Bone marrow (tissue), 2 donors: Measurements from ENCODE around the gene EPB41.
"Not testable (repeated sequence)": the region's sequence is repeated elsewhere in the genome, so short reads cannot be mapped to it uniquely, and the experiment has no call there.

Experiments
- DNase-seq, 2 donors: peaks; one replicate each; lab custom pipeline; 2025; lab: John Stamatoyannopoulos, UW

EPB41 gene

DNA sequence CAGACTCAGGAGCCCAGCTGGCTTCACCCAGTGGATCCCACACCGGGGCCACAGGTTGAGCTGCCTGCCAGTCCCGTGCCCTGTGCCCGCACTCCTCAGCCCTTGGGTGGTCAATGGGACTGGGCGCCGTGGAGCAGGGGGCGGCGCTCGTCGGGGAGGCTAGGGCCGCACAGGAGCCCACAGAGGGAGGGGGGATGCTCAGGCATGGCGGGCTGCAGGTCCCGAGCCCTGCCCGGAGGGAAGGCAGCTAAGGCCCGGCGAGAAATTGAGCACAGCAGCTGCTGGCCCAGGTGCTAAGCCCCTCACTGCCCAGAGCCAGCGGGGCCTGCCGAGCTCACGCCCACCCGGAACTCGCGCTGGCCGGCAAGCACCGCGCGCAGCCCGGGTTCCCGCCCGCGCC is 216.7 kb downstream of the EPB41 start:
- DNase-seq: not testable (repeated sequence)

DNA sequence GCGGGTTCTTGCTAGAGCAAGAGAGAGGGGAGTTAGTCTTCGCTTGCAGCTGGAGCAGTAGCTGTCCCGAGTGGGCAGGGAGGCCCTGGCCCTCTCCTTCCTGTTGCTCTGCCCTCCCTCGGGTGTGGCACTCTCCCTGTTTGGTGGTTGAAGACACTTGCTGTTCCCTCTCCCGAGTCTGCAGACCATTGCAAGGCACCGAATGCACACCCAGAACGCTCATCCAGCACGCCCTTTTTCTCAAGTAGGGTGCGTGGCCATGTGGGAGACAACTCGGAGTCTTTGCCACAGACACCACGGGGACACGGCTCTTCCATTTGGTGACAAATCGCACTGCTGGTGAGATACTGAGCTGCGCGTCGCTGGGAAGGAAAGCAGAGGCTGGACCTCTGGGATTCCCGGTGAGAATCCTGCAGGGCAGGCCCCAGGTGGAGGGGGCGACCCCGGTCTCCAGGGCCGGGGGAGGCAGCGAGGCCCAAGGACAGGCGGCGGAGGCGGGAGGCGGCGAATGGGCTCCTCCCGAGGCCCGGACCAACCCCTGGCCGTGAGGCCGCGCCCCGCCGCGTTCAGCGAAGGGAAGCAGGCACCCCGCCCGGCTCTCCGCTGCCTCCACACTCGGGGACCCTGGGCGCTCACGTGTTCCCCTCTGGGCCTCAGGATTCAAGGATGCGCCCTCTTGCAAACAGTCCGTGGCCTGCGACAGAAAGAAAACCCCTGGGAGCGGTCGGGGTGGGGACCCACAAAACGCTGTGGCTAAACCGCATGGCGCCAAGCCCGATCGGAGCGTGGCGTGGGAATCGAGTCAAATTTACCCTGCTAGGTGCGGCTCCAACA is 219.7 kb downstream of the EPB41 start:
- DNase-seq: no peak

DNA sequence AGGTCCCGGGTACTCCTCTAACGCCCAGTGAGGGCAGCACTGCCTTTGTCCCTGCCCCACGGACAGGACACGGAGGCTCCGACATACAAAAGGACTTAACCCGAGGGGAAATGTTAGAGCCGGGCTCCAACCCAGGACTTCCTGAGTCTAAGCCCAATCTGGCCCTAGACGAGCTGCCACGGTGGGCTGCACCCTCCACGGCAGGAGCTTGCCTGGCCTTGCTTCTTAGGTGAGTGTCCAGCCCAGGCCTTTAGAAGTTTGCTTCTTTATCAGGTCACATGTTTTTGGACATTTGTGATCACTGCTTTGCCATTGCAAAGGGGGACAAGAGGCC is 220.3 kb downstream of the EPB41 start:
- DNase-seq: no peak

DNA sequence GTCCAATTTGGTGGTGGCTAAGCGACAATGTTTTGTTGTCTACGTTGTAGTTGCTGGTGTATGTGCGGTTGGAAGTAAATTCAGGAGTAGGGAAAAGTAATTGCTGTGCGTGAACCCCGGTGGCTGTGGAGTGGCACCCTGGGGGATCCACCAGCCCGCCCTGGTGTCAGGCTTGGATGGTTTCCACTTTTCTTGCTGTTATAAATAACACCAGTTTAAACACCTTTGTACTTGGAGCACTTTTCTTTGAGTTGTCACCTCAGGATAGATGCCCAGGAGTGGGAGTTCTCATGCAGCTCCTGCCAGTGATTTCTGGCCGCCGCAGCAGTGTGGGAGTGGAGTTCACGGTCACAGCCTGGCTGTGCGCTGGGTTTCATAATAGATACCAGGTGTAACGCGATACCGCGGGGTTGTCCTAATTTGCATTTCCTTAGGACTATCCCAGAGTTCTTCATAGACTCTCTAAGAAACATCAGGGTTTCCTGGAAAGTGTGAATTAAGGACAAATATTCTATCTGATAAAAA is 222.1 kb downstream of the EPB41 start:
- DNase-seq: no peak

DNA sequence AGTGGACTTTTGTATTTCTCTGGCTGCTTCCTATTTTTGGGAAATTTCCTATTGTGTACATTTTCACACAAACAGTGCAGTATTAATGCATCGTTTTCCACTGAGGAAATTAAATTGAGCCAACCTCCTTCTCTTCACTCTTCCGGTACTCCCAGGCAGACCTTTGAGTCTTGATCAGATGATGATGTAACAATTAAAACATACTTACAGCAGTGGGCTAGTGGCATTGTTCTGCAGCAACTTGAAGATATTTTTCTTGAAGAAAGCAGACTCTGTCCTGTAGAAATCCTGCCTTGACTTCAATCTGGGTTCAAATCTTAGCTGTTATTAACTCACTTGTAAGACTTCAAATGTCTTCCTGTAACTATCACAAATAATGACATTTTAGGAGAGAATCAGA is 228.3 kb downstream of the EPB41 start:
- DNase-seq: no peak

DNA sequence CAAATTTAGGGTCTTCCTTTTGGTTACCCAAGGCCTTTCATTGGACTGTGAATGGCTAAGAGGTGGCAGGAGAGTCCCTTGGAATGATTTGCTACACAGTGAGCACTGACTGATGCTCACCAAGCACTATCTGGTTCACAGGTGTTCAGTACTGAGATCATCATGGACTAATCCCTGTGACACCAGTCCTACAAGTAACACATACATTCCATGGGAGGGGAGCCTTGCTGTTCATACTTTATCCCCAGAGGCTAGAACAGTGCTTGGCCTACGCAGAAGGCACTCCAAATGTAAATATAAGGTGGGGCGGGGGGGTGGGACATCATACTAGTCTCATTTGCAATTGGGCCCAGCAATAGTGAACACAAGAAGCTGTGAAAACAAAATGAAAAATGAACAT is 229.8 kb downstream of the EPB41 start:
- DNase-seq: no peak

DNA sequence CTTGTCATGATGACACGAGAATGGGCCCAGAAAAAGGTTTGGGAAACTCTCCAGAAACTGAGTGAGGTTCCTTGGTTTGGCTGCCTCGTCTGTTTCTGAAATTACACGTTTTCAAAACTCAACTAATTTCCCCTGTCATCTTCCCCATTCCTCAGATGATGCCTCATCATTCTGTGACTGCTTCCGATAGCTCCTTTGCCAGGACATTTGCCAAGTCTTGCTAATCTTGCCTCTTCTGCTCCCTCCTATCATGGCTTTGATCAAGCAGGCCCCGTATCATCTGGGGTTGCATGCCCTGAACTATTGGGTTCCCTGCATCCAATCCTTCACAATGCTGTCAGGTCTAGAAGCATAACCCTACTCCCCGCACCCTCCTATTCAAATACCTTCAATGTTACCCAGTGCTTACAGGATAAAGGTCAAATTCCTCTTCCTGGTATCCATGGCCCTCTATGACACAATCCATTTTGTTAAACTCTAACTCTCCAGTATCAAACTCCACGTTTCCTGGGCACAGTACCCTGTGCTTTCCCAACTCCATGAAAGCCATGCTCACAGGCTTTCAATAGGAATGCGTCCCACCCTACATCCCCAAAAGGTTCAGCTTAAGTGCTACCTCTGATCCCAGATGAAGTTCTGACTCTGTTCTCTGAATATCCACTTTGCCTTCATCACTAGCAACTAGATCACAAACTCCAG is 231.5 kb downstream of the EPB41 start:
- DNase-seq: no peak

DNA sequence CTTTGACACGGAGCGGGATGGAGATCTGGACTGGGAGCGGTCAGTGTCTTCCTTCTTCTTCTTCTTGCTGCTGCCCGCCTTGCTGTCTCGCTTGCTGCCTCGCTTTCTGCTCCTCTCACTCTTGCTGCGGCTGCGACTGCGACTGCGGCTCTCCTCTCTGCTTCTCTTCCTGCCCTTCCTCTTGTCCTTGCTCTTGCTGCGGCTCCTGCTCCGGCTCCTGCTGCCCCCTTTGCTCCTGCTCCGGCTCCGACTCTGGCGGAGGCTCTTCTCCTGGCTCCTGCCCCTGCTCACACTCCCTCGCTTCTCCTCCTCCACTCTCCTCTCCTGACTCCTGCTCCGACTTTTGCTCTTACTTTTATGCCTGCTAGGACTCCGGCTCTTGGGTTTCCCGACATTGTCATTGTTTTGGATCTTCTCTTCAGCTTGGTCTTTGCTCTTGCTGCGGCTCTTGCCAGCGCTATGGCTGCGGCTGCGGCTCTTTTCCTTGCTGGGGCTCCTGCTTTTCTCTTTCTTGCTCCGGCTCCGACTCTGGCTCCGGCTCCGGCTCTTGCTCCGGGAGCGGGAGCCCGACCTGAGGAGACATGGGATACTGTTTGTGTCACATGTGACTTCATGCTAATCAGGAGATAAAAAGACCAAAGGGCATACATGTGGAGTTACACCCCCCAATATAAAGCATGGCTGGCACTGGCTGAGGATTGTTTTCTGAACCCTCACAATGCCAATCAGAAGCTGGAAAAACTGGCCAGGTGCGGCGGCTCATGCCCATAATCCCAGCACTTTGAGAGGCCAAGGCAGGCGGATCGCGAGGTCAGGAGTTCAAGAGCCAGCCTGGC is 234.5 kb downstream of the EPB41 start:
- DNase-seq: no peak

DNA sequence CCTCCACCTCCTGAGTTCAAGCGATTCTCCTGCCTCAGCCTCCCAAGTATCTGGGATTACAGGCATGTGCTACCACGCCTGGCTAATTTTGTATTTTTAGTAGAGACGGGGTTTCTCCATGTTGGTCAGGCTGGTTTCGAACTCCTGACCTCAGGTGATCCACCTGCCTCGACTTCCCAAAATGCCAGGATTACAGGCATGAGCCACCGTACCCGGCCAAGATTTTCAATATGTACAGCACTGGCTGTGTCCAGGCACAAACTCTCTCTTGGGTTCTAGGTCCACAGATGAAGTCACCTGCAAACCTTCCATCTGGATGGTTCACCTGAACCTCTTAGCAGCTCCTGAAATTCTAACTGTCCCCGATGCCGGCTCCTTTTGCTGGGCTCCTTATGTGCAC is 236.0 kb downstream of the EPB41 start:
- DNase-seq: not testable (repeated sequence)

DNA sequence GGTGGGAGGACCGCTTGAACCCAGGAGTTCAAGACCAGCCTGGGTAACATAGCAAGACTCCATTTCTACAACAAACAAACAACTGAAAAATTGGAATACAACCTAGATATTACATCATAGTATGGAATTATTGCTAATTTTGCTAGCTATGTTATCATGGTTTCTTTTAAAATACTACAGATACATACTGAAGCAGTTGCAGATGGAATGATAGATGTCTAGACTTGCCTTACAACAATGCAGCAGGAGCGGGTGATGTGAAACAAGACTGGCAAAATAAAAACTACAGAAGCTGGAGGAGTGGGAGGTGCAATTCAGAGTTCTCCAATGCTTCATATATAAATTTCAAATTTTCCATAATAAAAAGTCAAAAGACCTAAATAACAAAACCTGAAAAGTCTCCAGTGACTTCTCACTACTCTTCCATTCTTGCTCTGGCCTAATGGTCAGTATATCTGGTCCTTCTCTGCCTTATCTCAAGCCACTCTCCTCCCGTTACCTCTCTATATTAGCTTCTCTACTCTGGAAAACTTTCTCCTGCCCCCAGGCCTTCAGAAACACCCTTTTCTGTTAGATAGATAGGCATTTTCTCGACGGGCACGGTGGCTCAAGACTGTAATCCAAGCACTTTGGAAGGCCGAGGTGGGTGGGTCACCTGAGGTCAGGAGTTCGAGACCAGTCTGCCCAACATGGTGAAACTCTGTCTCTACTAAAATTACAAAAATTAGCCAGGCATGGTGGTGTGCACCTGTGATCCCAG is 237.9 kb downstream of the EPB41 start:
- DNase-seq: no peak

DNA sequence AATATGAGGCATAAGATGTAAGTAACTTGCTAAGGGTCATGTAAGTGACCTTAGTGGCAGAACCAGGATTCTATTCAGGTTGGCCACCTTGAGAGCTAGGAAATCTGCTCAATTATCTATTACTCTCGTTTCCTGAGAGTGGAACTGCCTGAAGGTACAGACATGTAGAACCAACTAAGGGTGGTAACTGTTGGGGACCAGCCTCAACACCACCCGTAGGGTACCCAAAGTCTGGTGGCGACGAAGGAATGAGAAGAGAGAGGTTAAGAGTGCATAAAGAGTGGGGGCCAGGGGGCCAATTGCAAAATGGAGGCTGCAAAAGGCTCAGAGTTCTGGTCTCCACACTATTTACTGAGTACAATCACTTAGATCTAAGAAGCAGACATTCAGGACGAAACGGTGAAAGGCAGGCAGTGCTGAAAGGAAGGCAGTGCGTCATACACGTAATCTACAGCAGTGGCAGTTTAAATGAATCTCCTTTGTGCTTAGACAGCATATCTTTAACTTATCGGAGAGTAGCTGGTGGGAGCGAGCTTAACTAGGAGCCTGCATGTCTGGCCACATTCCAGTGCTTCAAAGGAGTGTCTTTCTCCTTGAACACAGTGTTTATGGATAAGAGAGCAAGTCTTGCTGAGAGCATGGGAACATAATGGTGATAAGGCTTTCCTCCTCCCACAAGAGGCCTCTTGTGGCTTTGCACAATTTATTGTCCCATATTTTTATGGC is 242.3 kb downstream of the EPB41 start:
- DNase-seq: no peak

DNA sequence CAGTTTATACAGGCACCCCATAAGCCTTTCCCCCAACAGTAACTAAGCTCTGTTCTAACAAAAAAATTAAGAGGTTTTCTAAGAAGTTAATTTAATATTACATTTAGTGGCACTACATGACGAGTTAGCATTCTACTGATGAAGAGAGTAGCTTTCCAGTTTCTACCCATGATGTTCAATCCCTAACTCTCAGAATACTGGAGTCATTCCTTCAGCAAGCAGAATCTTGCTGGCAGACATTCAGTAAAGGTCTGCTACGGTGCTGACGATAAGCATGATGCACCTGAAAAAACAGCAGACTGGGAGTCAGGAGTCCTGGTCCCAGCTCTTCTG is 242.9 kb downstream of the EPB41 start:
- DNase-seq: no peak

DNA sequence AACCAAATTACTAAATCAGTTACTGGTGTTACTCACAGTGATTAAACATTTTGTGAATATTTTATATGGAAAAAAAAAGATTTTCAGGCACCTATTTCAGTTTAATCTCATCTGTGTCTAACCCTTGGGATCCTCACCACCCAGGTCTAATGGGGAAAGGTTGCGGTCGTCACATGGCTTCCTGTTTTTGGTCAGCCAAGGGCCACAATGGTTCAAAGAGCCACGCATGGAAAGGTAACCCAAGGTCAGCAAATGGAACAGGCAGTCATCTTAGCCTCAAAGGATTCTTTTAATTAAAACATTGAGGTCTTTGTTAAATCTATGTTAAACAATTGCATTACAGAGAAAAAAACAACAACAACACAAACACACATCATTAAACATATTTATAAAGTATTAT is 245.4 kb downstream of the EPB41 start:
- DNase-seq: no peak

DNA sequence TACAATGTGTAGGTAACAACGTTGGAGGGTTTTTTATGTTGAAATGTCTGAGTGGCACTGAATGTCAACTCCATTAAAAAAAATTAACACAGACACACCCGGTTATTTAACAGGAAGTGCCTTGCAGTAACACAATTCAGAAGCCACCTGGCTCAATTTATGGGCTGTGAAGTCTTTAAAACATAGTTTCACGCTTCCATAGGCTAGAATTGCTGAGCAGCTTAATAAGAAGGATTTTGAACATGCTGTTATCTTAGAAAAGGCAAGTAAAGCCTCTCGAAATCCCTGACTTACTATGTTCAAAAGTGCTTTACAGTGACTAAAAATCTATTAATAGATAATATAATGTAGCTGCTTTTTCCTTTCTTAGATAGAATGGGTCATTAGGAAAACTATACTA is 247.7 kb downstream of the EPB41 start:
- DNase-seq: no peak

DNA sequence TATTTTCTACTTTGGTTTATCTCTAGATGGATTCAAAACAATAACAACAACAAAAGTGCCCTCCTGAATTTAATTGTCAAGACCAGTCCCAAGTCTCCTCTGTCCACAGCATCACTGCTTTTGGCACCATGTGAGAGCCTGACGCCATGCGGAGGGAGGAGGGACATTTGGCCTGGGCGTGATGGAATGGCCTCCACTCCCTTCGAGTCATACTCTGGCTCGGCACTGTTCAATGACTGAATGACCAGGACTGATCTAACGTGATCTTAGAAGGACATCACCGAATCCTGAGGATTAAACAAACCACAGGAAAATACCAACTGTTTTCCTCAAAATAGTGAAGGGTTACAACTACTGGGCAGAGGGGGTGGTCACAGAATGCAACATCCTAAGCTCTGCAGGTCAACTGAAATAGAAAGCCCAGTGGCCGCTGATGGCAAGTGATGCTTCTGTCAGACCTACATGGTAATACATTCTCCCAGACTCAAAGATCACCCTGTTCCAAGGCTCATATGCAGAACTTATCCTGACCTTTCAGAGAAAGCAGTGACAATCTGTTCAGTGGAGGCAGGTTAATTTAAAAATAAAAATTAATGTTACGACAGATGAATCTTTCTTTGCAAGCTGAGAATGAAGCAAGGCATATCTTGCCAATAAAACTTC is 248.2 kb downstream of the EPB41 start:
- DNase-seq: no peak

DNA sequence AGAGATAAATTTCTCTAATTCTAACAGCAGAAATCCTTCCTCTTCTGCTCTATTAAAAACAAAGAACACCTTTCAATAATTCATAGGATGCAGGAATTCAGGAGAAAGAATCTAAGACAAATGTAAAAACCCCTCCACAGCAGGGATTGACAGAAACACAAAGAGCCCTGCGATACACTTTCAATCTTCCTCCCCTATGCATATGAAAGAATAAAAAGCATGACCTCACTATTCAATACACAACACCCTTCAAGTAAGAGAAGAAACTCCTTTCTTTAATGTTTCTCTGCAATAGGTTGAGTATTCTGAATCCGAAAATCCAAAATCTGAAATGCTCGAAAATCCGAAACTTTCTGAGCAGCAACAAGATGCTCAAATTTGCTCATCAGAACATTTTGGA is 250.2 kb downstream of the EPB41 start:
- no peak for DNase-seq

DNA sequence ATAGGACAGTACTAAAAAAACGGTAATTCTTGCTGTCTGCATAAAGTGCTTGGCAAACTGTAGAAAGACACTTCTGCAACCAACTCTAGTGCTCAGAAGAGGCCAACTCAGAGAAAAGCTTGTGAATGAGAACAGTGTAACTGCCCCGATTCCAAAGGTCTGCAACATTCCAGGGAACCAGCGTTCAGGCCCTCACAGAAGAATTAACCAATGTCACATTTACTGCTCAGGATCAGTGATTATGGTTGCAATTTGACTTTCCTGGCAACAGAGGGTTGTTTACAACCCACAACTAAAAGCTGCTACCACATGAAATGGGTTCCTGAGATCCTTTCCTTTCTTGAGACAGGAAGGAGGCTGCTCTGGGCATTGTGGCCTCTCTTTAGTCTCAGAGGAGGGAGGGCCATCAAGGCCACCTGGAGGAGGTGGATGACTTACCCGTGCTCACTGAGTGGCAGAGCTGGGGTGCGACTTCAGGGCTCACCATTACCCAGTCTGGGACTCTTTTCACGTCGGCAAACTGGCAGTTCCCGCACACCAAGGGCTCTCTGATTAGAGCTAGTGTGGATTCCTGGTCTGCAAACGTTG is 252.0 kb downstream of the EPB41 start:
- no peak for DNase-seq

DNA sequence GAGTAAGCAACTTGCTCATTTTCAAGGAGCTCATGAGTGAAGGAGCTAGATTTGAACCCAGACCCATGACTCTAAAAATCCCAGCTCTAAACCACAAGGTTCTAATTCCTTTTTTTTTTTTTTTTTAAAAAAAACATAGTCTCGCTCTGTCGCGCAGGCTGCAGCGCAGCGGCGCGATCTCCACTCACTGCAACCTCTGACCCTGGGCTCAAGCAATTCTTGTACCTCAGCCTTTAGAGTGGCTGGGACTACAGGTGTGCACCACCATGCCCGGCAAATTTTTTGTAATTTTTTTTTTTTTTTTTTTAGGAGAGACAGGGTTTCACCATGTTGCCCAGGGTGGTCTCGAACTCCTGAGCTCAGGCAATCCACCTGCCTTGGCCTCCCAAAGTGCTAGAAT is 253.5 kb downstream of the EPB41 start:
- DNase-seq: no peak
